ENCODE measurements around the gene DOK6. TPM values are rescaled to one million over a fixed set of nuclear protein-coding genes. Genes with fewer than 3 reads are reported as not detected.

The DOK6 gene
- total and polyA plus RNA-seq, 9 of the 15 experiments (the other 6 are each of a cell fraction or from before 2014, with no cell fraction given), result not detected

DNA sequence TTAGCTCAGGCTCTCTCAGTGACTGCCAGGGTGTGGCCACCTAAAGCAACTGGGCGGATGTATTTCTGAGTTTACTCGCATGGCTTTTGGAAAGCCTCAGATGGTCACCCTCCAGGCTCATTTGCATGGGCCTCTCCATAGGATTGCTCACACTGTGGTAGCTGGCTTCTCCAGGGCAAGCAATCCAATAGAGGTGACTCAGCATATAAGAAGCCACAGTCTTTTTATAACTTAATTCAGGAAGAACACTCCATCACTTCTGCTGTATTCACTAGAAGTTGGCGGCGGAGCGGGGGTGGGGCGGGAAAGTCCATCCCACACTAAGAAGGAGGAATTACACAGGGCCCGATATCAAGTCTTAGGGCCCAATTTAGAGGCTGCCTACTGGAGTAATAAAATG is 3.6 kb upstream of the DOK6 start:
- H3K4me1 ChIP-seq (replicated peaks in 1 of 2; ENCODE audit: control insufficient read depth in 2 of 2, insufficient read depth in 2 of 2, low read length in 2 of 2), result no peaks in the 10 kb centered on the region
- H3K27ac ChIP-seq (ENCODE audit: extremely low read depth, low read depth, low read length), result no peak overlapping the region
- no peak for FAIRE-seq
- H3K9me1 ChIP-seq (ENCODE audit: control insufficient read depth, insufficient read depth, low read length), result no peaks in the 10 kb centered on the region
- H3K9ac ChIP-seq (ENCODE audit: insufficient read depth in 1 of 2, low read depth in 2 of 2, low read length in 2 of 2), result no peak overlapping the region
- no peaks in the 10 kb centered on the region for H4K20me1 ChIP-seq (replicated peaks; ENCODE audit: control insufficient read depth, insufficient read depth, low read length)
- H3K4me2 ChIP-seq (ENCODE audit: insufficient read depth, low read length), result no peak overlapping the region
- in situ Hi-C loops (cut with MboI) (no loop called here), intact Hi-C loops (cut with micrococcal nuclease) (no loop called here)
- H3K36me3 ChIP-seq (ENCODE audit: control insufficient read depth, insufficient read depth, low read length), result no peaks in the 10 kb centered on the region
- ChIA-PET CTCF (ENCODE audit: low intra/inter-chr PET ratio) (no interaction called here), POLR2A (no interaction called here)
- H3K9me3 ChIP-seq (replicated peaks; ENCODE audit: control insufficient read depth, insufficient read depth, low read depth, low read length), result no peaks in the 10 kb centered on the region
- no peaks in the 10 kb centered on the region for H3K79me2 ChIP-seq (ENCODE audit: control insufficient read depth, insufficient read depth, low read length)
- WGBS (ENCODE audit: insufficient coverage, low coverage, missing lambda C conversion rate), result 2% methylated on average over 7 of the region's 7 CpGs
- H2AFZ ChIP-seq (ENCODE audit: low read depth, low read length), result no peak overlapping the region
- H3K4me3 ChIP-seq, result no peak overlapping the region
- H3K27me3 ChIP-seq (ENCODE audit: control insufficient read depth in 2 of 2, insufficient read depth in 2 of 2, low read length in 2 of 2), result no peaks in the 10 kb centered on the region
- no peak for ATAC-seq
- no TSS peak for BruUV-seq (replicated peaks)
- TF ChIP-seq, protein P1, sequence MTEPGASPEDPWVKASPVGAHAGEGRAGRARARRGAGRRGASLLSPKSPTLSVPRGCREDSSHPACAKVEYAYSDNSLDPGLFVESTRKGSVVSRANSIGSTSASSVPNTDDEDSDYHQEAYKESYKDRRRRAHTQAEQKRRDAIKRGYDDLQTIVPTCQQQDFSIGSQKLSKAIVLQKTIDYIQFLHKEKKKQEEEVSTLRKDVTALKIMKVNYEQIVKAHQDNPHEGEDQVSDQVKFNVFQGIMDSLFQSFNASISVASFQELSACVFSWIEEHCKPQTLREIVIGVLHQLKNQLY (CRISPR knock-in tag; conservative IDR thresholded peaks at IDR 0.05), result no peak
- DNase-seq (ENCODE audit: extremely low read depth in 1 of 4, low spot score in 3 of 4), result no peak

DNA sequence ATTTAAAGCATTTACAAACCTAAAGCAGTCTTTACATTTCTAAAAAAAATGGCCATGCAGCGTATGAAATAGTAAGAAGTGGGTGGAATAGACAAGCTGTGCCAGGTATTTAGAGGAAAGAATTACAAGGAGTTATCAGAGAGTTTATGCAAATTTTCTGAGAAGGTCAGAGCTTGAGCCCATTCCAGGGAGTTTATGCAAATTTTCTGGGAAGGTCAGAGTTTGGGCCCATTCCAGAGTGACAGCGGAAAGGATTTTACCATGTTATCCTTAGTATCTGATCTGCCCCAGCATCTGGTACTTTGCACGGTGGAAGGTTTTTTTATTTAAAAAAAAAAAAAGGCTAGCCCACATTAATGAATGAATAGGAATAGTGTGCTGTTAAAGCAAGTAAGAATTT is 1.4 kb upstream of the DOK6 start:
- H3K4me2 ChIP-seq (ENCODE audit: insufficient read depth, low read length), result no peak overlapping the region
- BruUV-seq (replicated peaks), result no TSS peak
- H3K4me1 ChIP-seq (replicated peaks in 1 of 2; ENCODE audit: control insufficient read depth in 2 of 2, insufficient read depth in 2 of 2, low read length in 2 of 2), result no peaks in the 10 kb centered on the region
- no peaks in the 10 kb centered on the region for H4K20me1 ChIP-seq (replicated peaks; ENCODE audit: control insufficient read depth, insufficient read depth, low read length)
- intact Hi-C loops (cut with micrococcal nuclease) (no loop called here), in situ Hi-C loops (cut with MboI) (no loop called here)
- 0% methylated on average over 3 of the region's 3 CpGs for WGBS (ENCODE audit: insufficient coverage, low coverage, missing lambda C conversion rate)
- DNase-seq (ENCODE audit: extremely low read depth in 1 of 4, low spot score in 3 of 4), result no peak
- H3K9me3 ChIP-seq (replicated peaks; ENCODE audit: control insufficient read depth, insufficient read depth, low read depth, low read length), result no peaks in the 10 kb centered on the region
- ATAC-seq, result no peak
- ChIA-PET CTCF (ENCODE audit: low intra/inter-chr PET ratio) (no interaction called here), POLR2A (no interaction called here)
- H3K9me1 ChIP-seq (ENCODE audit: control insufficient read depth, insufficient read depth, low read length), result no peaks in the 10 kb centered on the region
- H3K4me3 ChIP-seq, result no peak overlapping the region
- H3K27ac ChIP-seq (ENCODE audit: extremely low read depth, low read depth, low read length), result no peak overlapping the region
- H3K9ac ChIP-seq (ENCODE audit: insufficient read depth in 1 of 2, low read depth in 2 of 2, low read length in 2 of 2), result no peak overlapping the region
- H2AFZ ChIP-seq (ENCODE audit: low read depth, low read length), result no peak overlapping the region
- H3K36me3 ChIP-seq (ENCODE audit: control insufficient read depth, insufficient read depth, low read length), result no peaks in the 10 kb centered on the region
- no peaks in the 10 kb centered on the region for H3K27me3 ChIP-seq (ENCODE audit: control insufficient read depth in 2 of 2, insufficient read depth in 2 of 2, low read length in 2 of 2)
- H3K79me2 ChIP-seq (ENCODE audit: control insufficient read depth, insufficient read depth, low read length), result no peaks in the 10 kb centered on the region
- FAIRE-seq, result no peak
- TF ChIP-seq PHB2 (IDR thresholded peaks at IDR 0.05; ENCODE audit: low read depth) (no peak), PCBP2 (IDR thresholded peaks at IDR 0.05; ENCODE audit: low read depth, low read length, poor library complexity, severe bottlenecking) (no peak), SREBF1 (IDR thresholded peaks at IDR 0.05; ENCODE audit: borderline replicate concordance, low read depth, low read length) (no peak)
- TF ChIP-seq, protein P1 (CRISPR knock-in tag; conservative IDR thresholded peaks at IDR 0.05), result no peak
- TF ChIP-seq, protein P2, sequence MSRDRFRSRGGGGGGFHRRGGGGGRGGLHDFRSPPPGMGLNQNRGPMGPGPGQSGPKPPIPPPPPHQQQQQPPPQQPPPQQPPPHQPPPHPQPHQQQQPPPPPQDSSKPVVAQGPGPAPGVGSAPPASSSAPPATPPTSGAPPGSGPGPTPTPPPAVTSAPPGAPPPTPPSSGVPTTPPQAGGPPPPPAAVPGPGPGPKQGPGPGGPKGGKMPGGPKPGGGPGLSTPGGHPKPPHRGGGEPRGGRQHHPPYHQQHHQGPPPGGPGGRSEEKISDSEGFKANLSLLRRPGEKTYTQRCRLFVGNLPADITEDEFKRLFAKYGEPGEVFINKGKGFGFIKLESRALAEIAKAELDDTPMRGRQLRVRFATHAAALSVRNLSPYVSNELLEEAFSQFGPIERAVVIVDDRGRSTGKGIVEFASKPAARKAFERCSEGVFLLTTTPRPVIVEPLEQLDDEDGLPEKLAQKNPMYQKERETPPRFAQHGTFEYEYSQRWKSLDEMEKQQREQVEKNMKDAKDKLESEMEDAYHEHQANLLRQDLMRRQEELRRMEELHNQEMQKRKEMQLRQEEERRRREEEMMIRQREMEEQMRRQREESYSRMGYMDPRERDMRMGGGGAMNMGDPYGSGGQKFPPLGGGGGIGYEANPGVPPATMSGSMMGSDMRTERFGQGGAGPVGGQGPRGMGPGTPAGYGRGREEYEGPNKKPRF (IDR thresholded peaks at IDR 0.05; ENCODE audit: low read depth, low read length), result no peak
- TF ChIP-seq, protein P3, sequence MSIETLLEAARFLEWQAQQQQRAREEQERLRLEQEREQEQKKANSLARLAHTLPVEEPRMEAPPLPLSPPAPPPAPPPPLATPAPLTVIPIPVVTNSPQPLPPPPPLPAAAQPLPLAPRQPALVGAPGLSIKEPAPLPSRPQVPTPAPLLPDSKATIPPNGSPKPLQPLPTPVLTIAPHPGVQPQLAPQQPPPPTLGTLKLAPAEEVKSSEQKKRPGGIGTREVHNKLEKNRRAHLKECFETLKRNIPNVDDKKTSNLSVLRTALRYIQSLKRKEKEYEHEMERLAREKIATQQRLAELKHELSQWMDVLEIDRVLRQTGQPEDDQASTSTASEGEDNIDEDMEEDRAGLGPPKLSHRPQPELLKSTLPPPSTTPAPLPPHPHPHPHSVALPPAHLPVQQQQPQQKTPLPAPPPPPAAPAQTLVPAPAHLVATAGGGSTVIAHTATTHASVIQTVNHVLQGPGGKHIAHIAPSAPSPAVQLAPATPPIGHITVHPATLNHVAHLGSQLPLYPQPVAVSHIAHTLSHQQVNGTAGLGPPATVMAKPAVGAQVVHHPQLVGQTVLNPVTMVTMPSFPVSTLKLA (conservative IDR thresholded peaks at IDR 0.05), result no peak
- TF ChIP-seq, protein P4, sequence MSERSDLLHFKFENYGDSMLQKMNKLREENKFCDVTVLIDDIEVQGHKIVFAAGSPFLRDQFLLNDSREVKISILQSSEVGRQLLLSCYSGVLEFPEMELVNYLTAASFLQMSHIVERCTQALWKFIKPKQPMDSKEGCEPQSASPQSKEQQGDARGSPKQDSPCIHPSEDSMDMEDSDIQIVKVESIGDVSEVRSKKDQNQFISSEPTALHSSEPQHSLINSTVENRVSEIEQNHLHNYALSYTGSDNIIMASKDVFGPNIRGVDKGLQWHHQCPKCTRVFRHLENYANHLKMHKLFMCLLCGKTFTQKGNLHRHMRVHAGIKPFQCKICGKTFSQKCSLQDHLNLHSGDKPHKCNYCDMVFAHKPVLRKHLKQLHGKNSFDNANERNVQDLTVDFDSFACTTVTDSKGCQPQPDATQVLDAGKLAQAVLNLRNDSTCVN (CRISPR knock-in tag; IDR thresholded peaks at IDR 0.05), result no peak
